CD4-positive, alpha-beta memory T cell (primary cell): Measurements from ENCODE around the gene YJU2. TPM values are rescaled to one million over a fixed set of nuclear protein-coding genes. Genes with fewer than 3 reads are reported as not detected.

ENCODE experiments used
- CTCF ChIA-PET: fragments of 350-600 bp; sonication (Branson Sonifier 250); formaldehyde crosslinking; loops from one replicate; lab custom pipeline; 2021; ENCODE audit warnings: inconsistent platforms; ENCODE audit not compliant: partially characterized antibody; lab: Charles Lee
- POLR2A ChIA-PET: fragments of 350-600 bp; sonication (Branson Sonifier 250); formaldehyde crosslinking; loops from one replicate; lab custom pipeline; 2021; ENCODE audit not compliant: partially characterized antibody; lab: Charles Lee
- DNase-seq, 5 donors: peaks; one replicate each; pipeline versions ENCODE4 v3.0.0 to v3.0.0-alpha.2; 2020 to 2022; ENCODE audit warnings: mixed read lengths in 1 of 5
- H3K27ac ChIP-seq: one replicate; pipeline ENCODE4 v1.7.0; 2013; ENCODE audit warnings: low read depth, low read length
- H3K27me3 ChIP-seq: 2 replicates; pipeline ENCODE4 v1.7.0; 2013; ENCODE audit warnings: mild to moderate bottlenecking, low read length, moderate library complexity; ENCODE audit not compliant: insufficient read depth
- H3K36me3 ChIP-seq: 2 replicates; pipeline ENCODE4 v1.7.0; 2013; ENCODE audit warnings: mild to moderate bottlenecking, low read length, moderate library complexity; ENCODE audit not compliant: insufficient read depth
- H3K4me1 ChIP-seq: 2 replicates; pipeline ENCODE4 v1.7.0; 2013; ENCODE audit warnings: mild to moderate bottlenecking, low read length, moderate library complexity; ENCODE audit not compliant: insufficient read depth
- H3K4me3 ChIP-seq, 2 donors: one replicate each; pipeline ENCODE4 v1.7.0; 2013; ENCODE audit warnings: low read length in 2 of 2, mild to moderate bottlenecking in 1 of 2
- H3K9me3 ChIP-seq, 2 donors: one replicate each; pipeline ENCODE4 v1.7.0; 2013; ENCODE audit warnings: low read length in 2 of 2, control low read depth in 1 of 2; ENCODE audit not compliant: control insufficient read depth in 1 of 2
- H3K27ac Mint-ChIP-seq, 7 donors: one replicate each; pipeline ENCODE4 v1.8.0; 2020 to 2021; ENCODE audit warnings: mixed read lengths in 7 of 7, mild to moderate bottlenecking in 6 of 7, inconsistent platforms in 3 of 7, moderate library complexity in 3 of 7
- H3K27me3 Mint-ChIP-seq, 2 donors: one replicate each; pipeline ENCODE4 v1.8.0; 2020 to 2021; ENCODE audit warnings: mixed read lengths in 2 of 2
- H3K36me3 Mint-ChIP-seq, 2 donors: one replicate each; pipeline ENCODE4 v1.8.0; 2020 to 2021; ENCODE audit warnings: mixed read lengths in 2 of 2, inconsistent platforms in 1 of 2, mild to moderate bottlenecking in 1 of 2
- H3K4me1 Mint-ChIP-seq, 4 donors: one replicate each; pipeline ENCODE4 v1.8.0; 2020 to 2021; ENCODE audit warnings: mixed read lengths in 4 of 4, mild to moderate bottlenecking in 1 of 4
- H3K4me3 Mint-ChIP-seq, 8 donors: one replicate each; pipeline ENCODE4 v1.8.0; 2020 to 2021; ENCODE audit warnings: mixed read lengths in 8 of 8, mild to moderate bottlenecking in 7 of 8, moderate library complexity in 6 of 8, inconsistent platforms in 3 of 8
- H3K9me3 Mint-ChIP-seq, 8 donors: one replicate each; pipeline ENCODE4 v1.8.0; 2020 to 2021; ENCODE audit warnings: mixed read lengths in 8 of 8, mild to moderate bottlenecking in 5 of 8, inconsistent platforms in 3 of 8, moderate library complexity in 1 of 8
- intact Hi-C: fragments of 100-400 bp; cut with micrococcal nuclease; formaldehyde crosslinking; loops from one replicate; pipeline ENCODE4 v1.15.1; 2023
- polyA plus RNA-seq, 2 donors: library from polyadenylated mRNA; unstranded; fragments of 300-500 nt; fragmentation: Illumina TruSeq; gene quantifications; one replicate each; pipeline ENCODE4 v1.2.3, GENCODE V29; 2021
- total RNA-seq, 2 experiments: library from RNA; stranded (reverse); gene quantifications; one replicate each; pipeline ENCODE4 v1.2.3, GENCODE V29; 2021

The YJU2 gene
- total and polyA plus RNA-seq, 4 experiments from 2014 or later: 13.0 to 36.1 (median 28.7) TPM

DNA sequence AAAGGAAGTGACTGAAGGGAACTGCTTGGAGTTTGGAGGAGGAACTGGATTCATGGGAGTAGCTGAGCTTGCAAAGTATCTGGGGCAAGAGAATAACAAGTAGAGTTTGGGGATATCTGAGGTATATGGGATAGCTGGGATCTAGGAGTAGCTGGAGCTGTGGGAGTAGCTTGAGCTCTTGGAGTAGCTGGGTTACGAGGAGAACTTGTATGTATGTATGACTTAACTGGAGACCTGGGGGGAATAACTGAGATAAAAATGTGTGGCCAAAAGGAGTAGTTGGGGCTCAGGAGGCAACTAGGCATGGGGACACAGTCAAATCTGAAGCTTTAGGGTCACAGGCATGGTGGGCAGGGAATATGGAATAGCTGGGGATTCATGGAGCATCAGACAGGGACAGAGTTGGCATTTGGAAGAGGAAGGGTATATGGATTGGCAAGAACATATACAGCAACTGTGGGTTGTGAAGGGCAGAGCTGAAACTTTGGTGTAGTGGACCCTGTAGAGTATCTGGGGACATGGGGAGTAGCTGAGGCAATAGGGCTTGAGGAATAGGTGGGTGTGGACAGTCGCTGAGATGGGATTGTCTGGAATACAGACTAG, 45.8 kb upstream of the YJU2 start:
- no peaks in the 10 kb centered on the region for H3K9me3 ChIP-seq
- no peak overlapping the region for H3K4me3 Mint-ChIP-seq
- no peak overlapping the region for H3K27ac ChIP-seq
- no peak overlapping the region for H3K27ac Mint-ChIP-seq
- CTCF ChIA-PET: interaction anchor here (0.9 to 3.4 kb wide), 7 partner anchors 8 to 216 kb away, joined by 3 to 16 read pairs (median 4); partner anchors contain the start of gene EEF2
- peaks cover 12 to 28% of the 10 kb centered on the region in 2 donors for H3K27me3 Mint-ChIP-seq
- intact Hi-C loops: loop anchor here (10.0 kb wide), 1 partner anchor 346 kb away; no protein-coding TSS in a partner anchor
- peaks cover 12 to 16% (median 13%) of the 10 kb centered on the region in 4 donors for H3K4me1 Mint-ChIP-seq
- peaks cover 18% of the 10 kb centered on the region for H3K27me3 ChIP-seq
- H3K4me1 ChIP-seq: no peaks in the 10 kb centered on the region
- no peak overlapping the region for H3K4me3 ChIP-seq
- POLR2A ChIA-PET: interaction anchor here (0.6 to 1.2 kb wide), 2 partner anchors 20 to 216 kb away, joined by 3 to 4 read pairs; partner anchors contain the start of gene EEF2
- H3K36me3 Mint-ChIP-seq: peaks cover 0 to 9% of the 10 kb centered on the region in 2 donors
- peaks cover 0 to 16% (median 2%) of the 10 kb centered on the region in 8 donors for H3K9me3 Mint-ChIP-seq
- no peaks in the 10 kb centered on the region for H3K36me3 ChIP-seq
- DNase-seq: no peak

DNA sequence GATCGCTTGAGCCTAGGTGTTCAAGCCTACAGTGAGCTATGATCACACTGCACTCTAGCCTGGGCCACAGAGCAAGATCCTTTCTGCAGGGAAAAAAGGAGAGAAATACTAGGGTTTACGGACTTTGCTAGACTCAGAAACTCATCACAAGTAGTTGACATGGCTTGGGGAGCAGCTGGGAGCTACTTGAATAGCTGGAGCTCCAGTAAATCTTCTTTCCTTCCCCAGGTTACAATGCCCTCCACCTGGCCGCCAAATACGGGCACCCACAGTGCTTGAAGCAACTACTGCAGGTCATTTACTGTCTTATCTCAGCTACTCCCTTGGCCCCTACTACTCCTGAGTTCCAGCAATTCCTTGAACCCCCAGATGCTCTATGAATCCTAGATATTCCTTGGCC, 45.1 kb upstream of the YJU2 start:
- H3K4me1 Mint-ChIP-seq: peaks cover 12 to 16% (median 13%) of the 10 kb centered on the region in 4 donors
- H3K9me3 Mint-ChIP-seq: peaks cover 0 to 15% (median 2%) of the 10 kb centered on the region in 8 donors
- H3K27me3 Mint-ChIP-seq: peaks cover 12 to 25% of the 10 kb centered on the region in 2 donors
- H3K4me3 ChIP-seq: no peak overlapping the region
- intact Hi-C loops: loop anchor here (10.0 kb wide), 1 partner anchor 347 kb away; no protein-coding TSS in a partner anchor
- H3K9me3 ChIP-seq: no peaks in the 10 kb centered on the region
- ChIA-PET CTCF (interaction anchor here (0.8 to 3.4 kb wide), 8 partner anchors 10 to 380 kb away, joined by 3 to 16 read pairs (median 4); partner anchors contain the start of gene EEF2), POLR2A (interaction anchor here (0.6 kb wide), 1 partner anchor 20 kb away, joined by 4 read pairs; no protein-coding TSS in a partner anchor)
- H3K36me3 Mint-ChIP-seq: peaks cover 0 to 9% of the 10 kb centered on the region in 2 donors
- H3K27ac ChIP-seq: no peak overlapping the region
- no peak for DNase-seq
- peaks cover 16% of the 10 kb centered on the region for H3K27me3 ChIP-seq
- H3K4me1 ChIP-seq: no peaks in the 10 kb centered on the region
- no peaks in the 10 kb centered on the region for H3K36me3 ChIP-seq
- no peak overlapping the region for H3K27ac Mint-ChIP-seq
- no peak overlapping the region for H3K4me3 Mint-ChIP-seq

DNA sequence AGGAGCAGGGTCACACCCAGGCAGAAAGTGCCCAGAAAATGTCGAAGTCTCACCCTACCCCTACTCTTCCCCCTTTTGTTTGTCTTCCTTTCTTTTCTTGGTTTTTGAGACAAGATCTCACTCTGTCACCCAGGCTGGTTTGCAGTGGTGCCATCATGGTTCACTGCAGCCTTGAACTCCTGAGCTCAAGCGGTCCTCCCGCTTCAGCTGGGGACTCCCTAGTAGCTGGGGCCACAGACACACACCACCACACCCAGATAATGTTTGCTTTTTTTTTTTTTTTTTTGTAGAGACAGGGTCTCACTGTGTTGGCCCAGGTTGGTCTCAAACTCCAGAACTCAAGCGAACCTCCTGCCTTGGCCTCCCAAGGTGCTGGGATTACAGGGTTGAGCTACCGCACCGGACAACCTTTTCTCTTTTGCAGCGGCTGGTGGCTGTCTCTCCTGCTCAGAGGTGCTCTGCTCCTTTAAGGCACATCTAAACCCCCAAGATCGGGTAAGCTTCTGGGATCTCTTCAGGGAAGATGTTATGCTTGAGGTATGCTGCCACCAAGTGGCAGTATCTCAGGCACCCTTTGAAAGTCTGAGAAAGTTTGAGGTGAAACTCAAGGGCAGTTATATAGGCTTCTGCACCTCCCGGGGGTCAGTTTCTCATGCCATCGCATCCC, 39.9 kb upstream of the YJU2 start:
- Histone ChIP-seq H3K4me1 (no peaks in the 10 kb centered on the region), H3K9me3 (no peaks in the 10 kb centered on the region), H3K27me3 (no peaks in the 10 kb centered on the region), H3K4me3 (no peak overlapping the region), H3K27ac (no peak overlapping the region), H3K36me3 (no peaks in the 10 kb centered on the region)
- ChIA-PET CTCF (interaction anchor here (0.8 to 0.9 kb wide), 2 partner anchors 219 to 221 kb away, joined by 4 to 5 read pairs; partner anchors contain the start of gene EEF2), POLR2A (no interaction called here)
- peaks cover 0 to 3% (median 0%) of the 10 kb centered on the region in 8 donors for H3K9me3 Mint-ChIP-seq
- no peak overlapping the region for H3K27ac Mint-ChIP-seq
- H3K4me3 Mint-ChIP-seq: no peak overlapping the region
- intact Hi-C loops: loop anchor here (10.0 kb wide), 1 partner anchor 352 kb away; no protein-coding TSS in a partner anchor
- DNase-seq: no peak
- peaks cover 0 to 5% of the 10 kb centered on the region in 2 donors for H3K27me3 Mint-ChIP-seq
- no peaks in the 10 kb centered on the region for H3K36me3 Mint-ChIP-seq
- peaks cover 0 to 5% (median 3%) of the 10 kb centered on the region in 4 donors for H3K4me1 Mint-ChIP-seq

GRCh38 chr19:4208385-4209094, 38.3 kb upstream of the YJU2 start:
- no peaks in the 10 kb centered on the region for H3K36me3 Mint-ChIP-seq
- H3K27ac Mint-ChIP-seq: no peak overlapping the region
- H3K4me1 ChIP-seq: no peaks in the 10 kb centered on the region
- H3K27me3 ChIP-seq: no peaks in the 10 kb centered on the region
- no peak overlapping the region for H3K27ac ChIP-seq
- peaks cover 3 to 5% (median 3%) of the 10 kb centered on the region in 4 donors for H3K4me1 Mint-ChIP-seq
- peaks cover 0 to 2% (median 0%) of the 10 kb centered on the region in 8 donors for H3K9me3 Mint-ChIP-seq
- intact Hi-C loops: loop anchor here (10.0 kb wide), 1 partner anchor 354 kb away; no protein-coding TSS in a partner anchor
- no peak for DNase-seq
- H3K4me3 Mint-ChIP-seq: no peak overlapping the region
- H3K9me3 ChIP-seq: no peaks in the 10 kb centered on the region
- no peaks in the 10 kb centered on the region for H3K36me3 ChIP-seq
- H3K4me3 ChIP-seq: no peak overlapping the region
- POLR2A ChIA-PET: no interaction called here
- peaks cover 0 to 5% of the 10 kb centered on the region in 2 donors for H3K27me3 Mint-ChIP-seq
- CTCF ChIA-PET: interaction anchor here (1.3 kb wide), 2 partner anchors 8 to 23 kb away, joined by 4 read pairs; no protein-coding TSS in a partner anchor

- Mint-ChIP-seq H3K4me1 (peaks cover 10 to 18% (median 11%) of the 10 kb centered on the region in 4 donors), H3K9me3 (peaks cover 0 to 1% (median 0%) of the 10 kb centered on the region in 8 donors), H3K27ac (no peak overlapping the region), H3K4me3 (no peak overlapping the region), H3K27me3 (peaks cover 0 to 3% of the 10 kb centered on the region in 2 donors), H3K36me3 (no peaks in the 10 kb centered on the region)
- POLR2A ChIA-PET: no interaction called here
- peaks cover 9% of the 10 kb centered on the region for H3K4me1 ChIP-seq
- CTCF ChIA-PET: no interaction called here
- no peaks in the 10 kb centered on the region for H3K27me3 ChIP-seq
- H3K4me3 ChIP-seq: no peak overlapping the region
- no peak overlapping the region for H3K27ac ChIP-seq
- intact Hi-C loops: no loop called here
- no peaks in the 10 kb centered on the region for H3K9me3 ChIP-seq
- no peaks in the 10 kb centered on the region for H3K36me3 ChIP-seq
- DNase-seq: no peak
These were observed 36.6 kb upstream of the YJU2 start for GRCh38 chr19:4210166-4210731.

GRCh38 chr19:4213116-4213515, 33.8 kb upstream of the YJU2 start:
- Mint-ChIP-seq H3K9me3 (peaks cover 0 to 3% (median 0%) of the 10 kb centered on the region in 8 donors), H3K36me3 (no peaks in the 10 kb centered on the region), H3K4me1 (peaks cover 10 to 18% (median 11%) of the 10 kb centered on the region in 4 donors), H3K27me3 (no peaks in the 10 kb centered on the region), H3K27ac (no peak overlapping the region), H3K4me3 (no peak overlapping the region)
- POLR2A ChIA-PET: no interaction called here
- Histone ChIP-seq H3K36me3 (no peaks in the 10 kb centered on the region), H3K27me3 (no peaks in the 10 kb centered on the region), H3K27ac (no peak overlapping the region), H3K9me3 (no peaks in the 10 kb centered on the region), H3K4me3 (no peak overlapping the region), H3K4me1 (peaks cover 9% of the 10 kb centered on the region)
- DNase-seq: no peak
- intact Hi-C loops: no loop called here
- CTCF ChIA-PET: no interaction called here
